ENCODE results near the gene MGAT4A.

The MGAT4A gene

DNA sequence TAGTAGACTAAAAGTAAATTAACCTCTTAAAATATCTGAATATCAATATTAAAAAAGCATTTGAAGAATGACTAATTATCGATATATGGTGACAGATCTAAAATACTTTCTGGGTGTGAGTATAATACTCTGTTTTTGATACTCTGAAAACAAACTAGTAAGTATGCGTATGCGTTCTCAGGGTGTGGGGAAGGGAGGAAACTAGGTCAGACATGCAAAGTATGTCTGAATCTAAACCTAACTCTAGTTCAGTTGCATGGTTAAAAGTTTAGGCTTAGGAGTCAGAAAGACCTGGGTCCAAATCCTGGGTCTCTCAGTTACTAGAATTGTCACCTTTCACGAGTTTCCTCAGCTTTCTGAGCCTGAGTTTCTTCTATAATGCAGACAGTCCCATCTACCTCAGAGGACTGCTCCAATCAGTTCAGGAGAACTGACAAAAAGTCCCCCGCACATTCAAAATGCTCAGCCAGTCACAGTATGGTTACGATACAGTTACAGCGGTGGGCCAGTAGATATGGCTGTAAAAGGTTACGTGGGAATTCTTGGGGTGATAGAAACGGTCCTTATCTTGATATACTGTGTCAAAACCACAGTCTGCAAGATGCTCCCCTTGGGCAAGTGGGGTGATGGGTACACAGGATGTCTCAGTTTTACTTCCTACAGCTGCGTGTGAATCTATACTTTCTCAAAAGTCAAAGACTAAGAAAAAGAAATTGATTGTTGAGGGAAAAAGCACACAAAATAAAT is 93.4 kb downstream of the MGAT4A start:
- TF ChIP-seq, protein P1, sequence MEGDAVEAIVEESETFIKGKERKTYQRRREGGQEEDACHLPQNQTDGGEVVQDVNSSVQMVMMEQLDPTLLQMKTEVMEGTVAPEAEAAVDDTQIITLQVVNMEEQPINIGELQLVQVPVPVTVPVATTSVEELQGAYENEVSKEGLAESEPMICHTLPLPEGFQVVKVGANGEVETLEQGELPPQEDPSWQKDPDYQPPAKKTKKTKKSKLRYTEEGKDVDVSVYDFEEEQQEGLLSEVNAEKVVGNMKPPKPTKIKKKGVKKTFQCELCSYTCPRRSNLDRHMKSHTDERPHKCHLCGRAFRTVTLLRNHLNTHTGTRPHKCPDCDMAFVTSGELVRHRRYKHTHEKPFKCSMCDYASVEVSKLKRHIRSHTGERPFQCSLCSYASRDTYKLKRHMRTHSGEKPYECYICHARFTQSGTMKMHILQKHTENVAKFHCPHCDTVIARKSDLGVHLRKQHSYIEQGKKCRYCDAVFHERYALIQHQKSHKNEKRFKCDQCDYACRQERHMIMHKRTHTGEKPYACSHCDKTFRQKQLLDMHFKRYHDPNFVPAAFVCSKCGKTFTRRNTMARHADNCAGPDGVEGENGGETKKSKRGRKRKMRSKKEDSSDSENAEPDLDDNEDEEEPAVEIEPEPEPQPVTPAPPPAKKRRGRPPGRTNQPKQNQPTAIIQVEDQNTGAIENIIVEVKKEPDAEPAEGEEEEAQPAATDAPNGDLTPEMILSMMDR (conservative IDR thresholded peaks at IDR 0.05; ENCODE audit: low read length): no peak
- TF ChIP-seq EZH2phosphoT487 (IDR thresholded peaks at IDR 0.05; ENCODE audit: borderline replicate concordance): no peak
- Histone ChIP-seq H3K4me1 (ENCODE audit: insufficient read depth, low read length, poor library complexity, severe bottlenecking) (peaks cover 28% of the 10 kb centered on the region), H3K79me2 (ENCODE audit: insufficient read depth, low read length) (no peaks in the 10 kb centered on the region), H2AFZ (ENCODE audit: low read length) (no peak overlapping the region), H3K36me3 (ENCODE audit: insufficient read depth, low read length) (peaks cover 8% of the 10 kb centered on the region; the same call in 1 of the 2 replicates), H3K9me3 (ENCODE audit: insufficient read depth, low read depth, low read length) (no peaks in the 10 kb centered on the region), H3K4me2 (ENCODE audit: low read depth, low read length, poor library complexity, severe bottlenecking) (peak overlapping the region; percentile 33), H3K9ac (ENCODE audit: low read depth, low read length, poor library complexity, severe bottlenecking) (no peak overlapping the region), H4K20me1 (ENCODE audit: insufficient read depth, low read length, poor library complexity, severe bottlenecking) (no peaks in the 10 kb centered on the region), H3K4me3 (ENCODE audit: low read length, poor library complexity, severe bottlenecking) (no peak overlapping the region), H3K9me2 (replicated peaks; ENCODE audit: low read depth, low read length) (no peaks in the 10 kb centered on the region), H3F3A (ENCODE audit: low read depth) (peaks cover 12% of the 10 kb centered on the region), H3K27me3 (ENCODE audit: insufficient read depth, low read length, poor library complexity, severe bottlenecking) (no peaks in the 10 kb centered on the region)

DNA sequence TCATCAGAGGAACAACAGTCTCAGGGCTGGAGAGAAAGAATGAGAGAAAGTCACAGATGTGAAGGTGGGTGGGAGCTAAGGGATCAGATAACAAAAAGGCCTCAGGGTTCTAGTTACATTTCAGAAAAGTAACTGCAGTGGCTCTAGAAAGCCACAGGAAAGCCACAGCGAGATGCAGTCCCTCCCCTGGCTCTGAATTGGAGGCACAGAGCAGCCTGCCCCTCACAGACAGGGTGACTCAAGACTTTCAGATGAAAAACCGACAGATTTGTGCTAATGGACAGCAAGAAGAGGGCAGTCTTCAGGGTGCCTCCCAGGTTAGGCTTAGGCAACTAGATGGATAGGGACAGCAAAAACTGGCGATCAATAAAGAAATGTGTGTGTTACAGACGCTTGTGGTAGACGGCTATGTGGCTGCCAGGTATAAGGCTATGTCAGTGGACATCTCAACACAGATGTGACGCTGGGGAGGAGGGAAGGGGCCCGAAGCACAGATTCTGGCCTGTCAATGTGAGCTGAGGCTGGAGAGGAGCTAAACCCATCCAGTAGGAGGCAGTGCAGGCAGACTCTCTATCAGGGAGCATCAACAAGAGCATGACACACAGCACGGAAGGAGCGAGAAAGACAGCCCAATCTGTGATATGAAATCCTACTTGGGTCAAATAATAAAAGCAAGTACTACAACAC is 96.4 kb downstream of the MGAT4A start:
- H3K9ac ChIP-seq (ENCODE audit: low read depth, low read length, poor library complexity, severe bottlenecking): peak overlapping the region; percentile 66
- peaks cover 12% of the 10 kb centered on the region for H3F3A ChIP-seq (ENCODE audit: low read depth)
- TF ChIP-seq EZH2phosphoT487 (IDR thresholded peaks at IDR 0.05; ENCODE audit: borderline replicate concordance): no peak
- TF ChIP-seq, protein P1 (conservative IDR thresholded peaks at IDR 0.05; ENCODE audit: low read length): peak; percentile 81
- H3K4me3 ChIP-seq (ENCODE audit: low read length, poor library complexity, severe bottlenecking): peak overlapping the region; percentile 58
- no peaks in the 10 kb centered on the region for H3K9me3 ChIP-seq (ENCODE audit: insufficient read depth, low read depth, low read length)
- peaks cover 6% of the 10 kb centered on the region; the same call in 1 of the 2 replicates for H3K36me3 ChIP-seq (ENCODE audit: insufficient read depth, low read length)
- H3K79me2 ChIP-seq (ENCODE audit: insufficient read depth, low read length): no peaks in the 10 kb centered on the region
- H3K9me2 ChIP-seq (replicated peaks; ENCODE audit: low read depth, low read length): no peaks in the 10 kb centered on the region
- H3K27me3 ChIP-seq (ENCODE audit: insufficient read depth, low read length, poor library complexity, severe bottlenecking): no peaks in the 10 kb centered on the region
- H3K4me1 ChIP-seq (ENCODE audit: insufficient read depth, low read length, poor library complexity, severe bottlenecking): peaks cover 28% of the 10 kb centered on the region
- H3K4me2 ChIP-seq (ENCODE audit: low read depth, low read length, poor library complexity, severe bottlenecking): peak overlapping the region; percentile 70
- H4K20me1 ChIP-seq (ENCODE audit: insufficient read depth, low read length, poor library complexity, severe bottlenecking): no peaks in the 10 kb centered on the region
- peak overlapping the region; percentile 68 for H2AFZ ChIP-seq (ENCODE audit: low read length)

DNA sequence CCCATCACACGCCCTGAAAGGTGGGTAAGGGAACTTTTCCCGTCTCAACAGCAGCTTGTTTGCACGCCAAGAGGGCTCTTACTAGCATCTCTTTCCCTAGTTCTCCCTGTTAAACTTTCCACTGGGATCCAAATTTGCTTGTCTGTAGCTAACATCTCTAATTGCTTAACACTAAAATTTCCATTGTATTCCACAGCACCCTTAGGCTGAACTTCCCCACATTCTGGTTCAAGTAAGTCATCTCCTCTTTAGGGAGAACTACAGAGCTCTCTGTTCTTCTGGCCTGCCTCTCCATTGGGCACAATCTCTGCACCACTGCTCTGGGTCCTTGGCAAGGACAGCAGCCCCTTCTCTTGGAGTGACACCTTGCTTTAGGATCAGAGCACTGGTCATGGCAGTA is 98.6 kb downstream of the MGAT4A start:
- Histone ChIP-seq H3K9ac (ENCODE audit: low read depth, low read length, poor library complexity, severe bottlenecking) (no peak overlapping the region), H3K4me3 (ENCODE audit: low read length, poor library complexity, severe bottlenecking) (no peak overlapping the region), H3K36me3 (ENCODE audit: insufficient read depth, low read length) (peaks cover 6% of the 10 kb centered on the region; the same call in 1 of the 2 replicates), H3F3A (ENCODE audit: low read depth) (peaks cover 12% of the 10 kb centered on the region), H3K9me2 (replicated peaks; ENCODE audit: low read depth, low read length) (no peaks in the 10 kb centered on the region), H3K9me3 (ENCODE audit: insufficient read depth, low read depth, low read length) (no peaks in the 10 kb centered on the region), H3K79me2 (ENCODE audit: insufficient read depth, low read length) (no peaks in the 10 kb centered on the region), H4K20me1 (ENCODE audit: insufficient read depth, low read length, poor library complexity, severe bottlenecking) (no peaks in the 10 kb centered on the region), H2AFZ (ENCODE audit: low read length) (no peak overlapping the region), H3K4me2 (ENCODE audit: low read depth, low read length, poor library complexity, severe bottlenecking) (no peak overlapping the region), H3K4me1 (ENCODE audit: insufficient read depth, low read length, poor library complexity, severe bottlenecking) (peaks cover 22% of the 10 kb centered on the region), H3K27me3 (ENCODE audit: insufficient read depth, low read length, poor library complexity, severe bottlenecking) (no peaks in the 10 kb centered on the region)
- TF ChIP-seq, protein P1 (conservative IDR thresholded peaks at IDR 0.05; ENCODE audit: low read length): no peak
- no peak for TF ChIP-seq EZH2phosphoT487 (IDR thresholded peaks at IDR 0.05; ENCODE audit: borderline replicate concordance)

Data from Loucy (cell line).